Activated T-helper 2 cell treated with anti-CD3 and anti-CD28 coated beads, Interferon-gamma antibody, Interleukin-2, Interleukin-4, amounts not matched to agents 10 μg/mL and 5 μg/mL and 100 μg/mL, durations not matched to agents 14 hours and 24 hours and 36 hours (primary cell): Measurements from ENCODE around the gene CAPS2. TPM values are rescaled to one million over a fixed set of nuclear protein-coding genes. Genes with fewer than 3 reads are reported as not detected.
"Not testable (repeated sequence)": the region's sequence is repeated elsewhere in the genome, so short reads cannot be mapped to it uniquely, and the experiment has no call there.

Source experiments
- DNase-seq: peaks from one replicate; pipeline ENCODE4 v3.0.0; 2021; ENCODE audit warnings: low spot score
- H3K27ac Mint-ChIP-seq: one replicate; pipeline ENCODE4 v1.8.0; 2021; ENCODE audit warnings: mixed read lengths
- H3K27me3 Mint-ChIP-seq: one replicate; pipeline ENCODE4 v1.8.0; 2021; ENCODE audit warnings: low read depth, mixed read lengths
- H3K36me3 Mint-ChIP-seq: one replicate; pipeline ENCODE4 v1.8.0; 2021; ENCODE audit warnings: low read depth, mixed read lengths
- H3K4me1 Mint-ChIP-seq: one replicate; pipeline ENCODE4 v1.8.0; 2021; ENCODE audit warnings: low read depth, mixed read lengths
- H3K4me3 Mint-ChIP-seq: one replicate; pipeline ENCODE4 v1.8.0; 2021; ENCODE audit warnings: low read depth, mild to moderate bottlenecking, moderate library complexity, mixed read lengths
- H3K9me3 Mint-ChIP-seq: one replicate; pipeline ENCODE4 v1.8.0; 2021; ENCODE audit warnings: mixed read lengths
- intact Hi-C: fragments of 100-400 bp; cut with micrococcal nuclease; formaldehyde crosslinking; loops from one replicate; pipeline ENCODE4 v1.15.1; 2023
- total RNA-seq: library from RNA; stranded (reverse); gene quantifications from 2 replicates; pipeline ENCODE4 v1.2.3, GENCODE V29; 2022

The CAPS2 gene
- 1.2 and 2.2 TPM in 2 replicates for total RNA-seq

GRCh38 chr12:75329918-75330826, at the start of gene CAPS2:
CAPS2 (minus strand) TSS chr12:75330324; CDS start chr12:75326498, 3,826 bp downstream.
- Mint-ChIP-seq H3K9me3 (no peaks in the 10 kb centered on the region), H3K4me3 (peak within 1 kb of the TSS; percentile 78), H3K27me3 (peaks cover 61% of the 10 kb centered on the region), H3K4me1 (peaks cover 16% of the 10 kb centered on the region), H3K36me3 (no peaks in the 10 kb centered on the region), H3K27ac (no peak within 1 kb of the TSS)
- intact Hi-C loops = loop anchor here (5.0 to 10.0 kb wide), 5 partner anchors 325 to 1125 kb away; partner anchors contain the start of gene BBS10
- DNase-seq = peak; percentile 55

GRCh38 chr12:75378354-75378753, 48.2 kb upstream of the CAPS2 start:
- Mint-ChIP-seq H3K4me1 (no peaks in the 10 kb centered on the region), H3K4me3 (no peak overlapping the region), H3K36me3 (no peaks in the 10 kb centered on the region), H3K27me3 (no peaks in the 10 kb centered on the region), H3K9me3 (no peaks in the 10 kb centered on the region), H3K27ac (no peak overlapping the region)
- no peak for DNase-seq
- intact Hi-C loops = no loop called here

GRCh38 chr12:75374971-75375370, 44.8 kb upstream of the CAPS2 start:
- Mint-ChIP-seq H3K36me3 (no peaks in the 10 kb centered on the region), H3K4me1 (no peaks in the 10 kb centered on the region), H3K27ac (no peak overlapping the region), H3K27me3 (no peaks in the 10 kb centered on the region), H3K9me3 (no peaks in the 10 kb centered on the region), H3K4me3 (no peak overlapping the region)
- intact Hi-C loops = no loop called here
- DNase-seq = no peak

GRCh38 chr12:75366629-75367028, 36.5 kb upstream of the CAPS2 start:
- Mint-ChIP-seq H3K4me1 (peaks cover 8% of the 10 kb centered on the region), H3K27ac (no peak overlapping the region), H3K9me3 (no peaks in the 10 kb centered on the region), H3K4me3 (no peak overlapping the region), H3K36me3 (no peaks in the 10 kb centered on the region), H3K27me3 (peaks cover 3% of the 10 kb centered on the region)
- intact Hi-C loops = no loop called here
- DNase-seq = no peak

- H3K36me3 Mint-ChIP-seq = no peaks in the 10 kb centered on the region
- intact Hi-C loops = no loop called here
Observed at GRCh38 chr12:75364919-75365318, 34.8 kb upstream of the CAPS2 start.

GRCh38 chr12:75361408-75361807, 31.3 kb upstream of the CAPS2 start:
- DNase-seq = no peak
- peaks cover 3% of the 10 kb centered on the region for H3K9me3 Mint-ChIP-seq
- peaks cover 3% of the 10 kb centered on the region for H3K27me3 Mint-ChIP-seq
- H3K27ac Mint-ChIP-seq = no peak overlapping the region
- no peak overlapping the region for H3K4me3 Mint-ChIP-seq
- H3K4me1 Mint-ChIP-seq = peaks cover 14% of the 10 kb centered on the region
- intact Hi-C loops = no loop called here
- no peaks in the 10 kb centered on the region for H3K36me3 Mint-ChIP-seq

More at GRCh38 chr12:75364919-75365318, 34.8 kb upstream of the CAPS2 start:
- peaks cover 3% of the 10 kb centered on the region for H3K9me3 Mint-ChIP-seq
- H3K27me3 Mint-ChIP-seq = peaks cover 3% of the 10 kb centered on the region
- no peak overlapping the region for H3K4me3 Mint-ChIP-seq
- H3K27ac Mint-ChIP-seq = no peak overlapping the region
- peaks cover 17% of the 10 kb centered on the region for H3K4me1 Mint-ChIP-seq
- DNase-seq = no peak

GRCh38 chr12:75360920-75361319, 30.8 kb upstream of the CAPS2 start:
- intact Hi-C loops = no loop called here
- Mint-ChIP-seq H3K9me3 (peaks cover 3% of the 10 kb centered on the region), H3K36me3 (no peaks in the 10 kb centered on the region), H3K4me3 (no peak overlapping the region), H3K4me1 (peaks cover 10% of the 10 kb centered on the region), H3K27me3 (peaks cover 3% of the 10 kb centered on the region), H3K27ac (no peak overlapping the region)
- DNase-seq = no peak

- Mint-ChIP-seq H3K27ac (no peak overlapping the region), H3K27me3 (peaks cover 12% of the 10 kb centered on the region), H3K36me3 (peaks cover 3% of the 10 kb centered on the region), H3K4me3 (no peak overlapping the region), H3K9me3 (peaks cover 22% of the 10 kb centered on the region), H3K4me1 (peaks cover 4% of the 10 kb centered on the region)
- intact Hi-C loops = no loop called here
- no peak for DNase-seq
Observed at GRCh38 chr12:75354011-75354410, 23.9 kb upstream of the CAPS2 start.

- intact Hi-C loops = no loop called here
- no peak for DNase-seq
- Mint-ChIP-seq H3K4me1 (peaks cover 14% of the 10 kb centered on the region), H3K27ac (no peak overlapping the region), H3K4me3 (no peak overlapping the region), H3K36me3 (peaks cover 3% of the 10 kb centered on the region), H3K9me3 (peaks cover 26% of the 10 kb centered on the region), H3K27me3 (peaks cover 22% of the 10 kb centered on the region)
Observed at GRCh38 chr12:75350413-75350812, 20.3 kb upstream of the CAPS2 start.

GRCh38 chr12:75349946-75350345, 19.8 kb upstream of the CAPS2 start:
- H3K9me3 Mint-ChIP-seq = peaks cover 23% of the 10 kb centered on the region
- H3K27me3 Mint-ChIP-seq = peaks cover 23% of the 10 kb centered on the region
- H3K4me1 Mint-ChIP-seq = peaks cover 15% of the 10 kb centered on the region
- intact Hi-C loops = loop anchor here (5.0 kb wide), 1 partner anchor 42 kb away; the partner anchor contains the start of gene GLIPR1L2
- no peak for DNase-seq
- peaks cover 3% of the 10 kb centered on the region for H3K36me3 Mint-ChIP-seq
- no peak overlapping the region for H3K27ac Mint-ChIP-seq
- H3K4me3 Mint-ChIP-seq = no peak overlapping the region

GRCh38 chr12:75346215-75346614, 16.1 kb upstream of the CAPS2 start:
- peak; percentile 28 for DNase-seq
- H3K9me3 Mint-ChIP-seq, H3K4me3 Mint-ChIP-seq, H3K36me3 Mint-ChIP-seq: not testable (repeated sequence)
- H3K27me3 Mint-ChIP-seq = peaks cover 33% of the 10 kb centered on the region
- H3K4me1 Mint-ChIP-seq = peaks cover 26% of the 10 kb centered on the region
- intact Hi-C loops = loop anchor here (1.0 to 5.0 kb wide), 2 partner anchors 46 to 132 kb away; partner anchors contain the start of gene GLIPR1L2
- H3K27ac Mint-ChIP-seq = peak overlapping the region; percentile 49

GRCh38 chr12:75345531-75345930, 15.4 kb upstream of the CAPS2 start:
- H3K27me3 Mint-ChIP-seq = peaks cover 37% of the 10 kb centered on the region
- no peak for DNase-seq
- no peaks in the 10 kb centered on the region for H3K36me3 Mint-ChIP-seq
- H3K4me3 Mint-ChIP-seq = no peak overlapping the region
- intact Hi-C loops = loop anchor here (5.0 kb wide), 1 partner anchor 47 kb away; the partner anchor contains the start of gene GLIPR1L2
- H3K9me3 Mint-ChIP-seq = peaks cover 4% of the 10 kb centered on the region
- peaks cover 24% of the 10 kb centered on the region for H3K4me1 Mint-ChIP-seq
- H3K27ac Mint-ChIP-seq = no peak overlapping the region

GRCh38 chr12:75341873-75342272, 11.7 kb upstream of the CAPS2 start:
- H3K36me3 Mint-ChIP-seq = no peaks in the 10 kb centered on the region
- intact Hi-C loops = no loop called here

More at GRCh38 chr12:75341873-75342272, 11.7 kb upstream of the CAPS2 start:
- H3K27me3 Mint-ChIP-seq = peaks cover 43% of the 10 kb centered on the region
- DNase-seq = no peak
- H3K4me1 Mint-ChIP-seq = peaks cover 28% of the 10 kb centered on the region
- peaks cover 2% of the 10 kb centered on the region for H3K9me3 Mint-ChIP-seq
- no peak overlapping the region for H3K27ac Mint-ChIP-seq
- H3K4me3 Mint-ChIP-seq = no peak overlapping the region
